GM15510 (cell line): ENCODE data around the gene ZBTB46.

Source experiments
- POLR2A ChIP-seq: IDR thresholded peaks from 3 replicates; pipeline ENCODE4 v1.6.1; 2011; ENCODE audit warnings: borderline replicate concordance; ENCODE audit not compliant: insufficient read length; ENCODE audit errors: extremely low read depth

Gene ZBTB46

DNA sequence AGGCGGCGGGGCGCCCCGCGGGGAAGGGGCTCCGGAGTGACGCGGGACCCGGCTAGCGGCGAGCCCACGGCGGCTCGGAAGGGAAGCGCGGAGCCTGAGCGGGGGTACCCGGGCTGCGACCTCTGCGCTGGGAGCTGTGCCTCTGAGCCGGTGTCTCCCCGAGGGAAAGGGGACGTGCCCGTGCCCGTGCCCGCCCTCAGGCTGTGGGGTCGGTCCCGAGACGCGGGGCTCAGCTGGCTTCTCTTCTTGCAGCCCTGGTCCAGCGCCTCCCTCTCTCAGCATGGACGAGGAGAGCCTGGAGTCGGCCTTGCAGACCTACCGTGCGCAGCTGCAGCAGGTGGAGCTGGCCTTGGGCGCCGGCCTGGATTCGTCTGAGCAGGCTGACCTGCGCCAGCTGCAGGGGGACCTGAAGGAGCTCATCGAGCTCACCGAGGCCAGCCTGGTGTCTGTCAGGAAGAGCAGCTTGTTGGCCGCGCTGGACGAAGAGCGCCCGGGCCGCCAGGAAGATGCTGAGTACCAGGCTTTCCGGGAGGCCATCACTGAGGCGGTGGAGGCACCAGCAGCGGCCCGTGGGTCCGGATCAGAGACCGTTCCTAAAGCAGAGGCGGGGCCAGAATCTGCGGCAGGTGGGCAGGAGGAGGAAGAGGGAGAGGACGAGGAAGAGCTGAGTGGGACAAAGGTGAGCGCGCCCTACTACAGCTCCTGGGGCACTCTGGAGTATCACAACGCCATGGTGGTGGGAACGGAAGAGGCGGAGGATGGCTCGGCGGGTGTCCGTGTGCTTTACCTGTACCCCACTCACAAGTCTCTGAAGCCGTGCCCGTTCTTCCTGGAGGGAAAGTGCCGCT is 122.5 kb downstream of the ZBTB46 start:
- no peak for TF ChIP-seq POLR2A

DNA sequence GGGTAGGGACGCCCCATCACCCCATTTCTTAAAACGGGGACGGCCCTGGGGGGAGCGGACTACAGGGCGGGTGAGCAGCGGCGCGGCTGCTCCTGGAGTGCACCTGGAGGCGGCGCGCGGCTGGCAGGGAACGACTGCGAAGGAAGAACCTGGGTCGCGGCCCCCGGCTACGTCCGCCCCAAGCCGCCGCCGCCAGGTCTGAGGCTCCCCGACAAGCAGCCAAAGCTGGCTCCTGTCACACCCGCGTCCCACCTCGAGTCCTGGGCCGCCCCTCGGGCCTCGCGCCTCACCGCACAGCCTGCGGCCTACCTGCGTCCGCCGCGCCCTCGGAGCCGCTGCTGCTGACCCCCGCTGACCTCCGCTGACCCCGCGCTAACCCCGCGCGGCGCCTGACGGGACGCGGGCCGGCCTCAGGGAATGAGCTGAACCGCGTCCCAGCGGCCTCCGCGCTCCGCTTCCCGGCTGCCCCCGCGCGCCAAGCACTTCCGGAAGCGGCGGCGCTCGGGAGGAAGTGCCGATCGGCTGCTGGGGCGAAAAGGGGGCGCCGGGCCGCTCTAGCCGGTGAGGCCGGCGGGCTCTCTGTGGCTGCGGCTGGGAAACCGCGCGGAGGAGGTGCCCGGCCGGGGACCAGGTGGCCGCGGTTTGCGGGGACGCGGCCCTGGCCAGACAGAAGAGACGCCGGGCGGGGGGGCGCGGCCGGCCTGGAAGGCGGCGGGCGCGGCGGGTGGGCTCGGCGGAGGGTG is 123.3 kb downstream of the ZBTB46 start, which contains the start of the genes ARFRP1 and ZGPAT:
ARFRP1 (minus strand) TSS at position 419 of the 743 bp plus-strand sequence. CDS start 885 bp downstream, outside the sequence.
ZGPAT (plus strand) TSS at position 482 of the 743 bp plus-strand sequence. CDS start 542 bp downstream, outside the sequence.
- peak; percentile 74 for TF ChIP-seq POLR2A

DNA sequence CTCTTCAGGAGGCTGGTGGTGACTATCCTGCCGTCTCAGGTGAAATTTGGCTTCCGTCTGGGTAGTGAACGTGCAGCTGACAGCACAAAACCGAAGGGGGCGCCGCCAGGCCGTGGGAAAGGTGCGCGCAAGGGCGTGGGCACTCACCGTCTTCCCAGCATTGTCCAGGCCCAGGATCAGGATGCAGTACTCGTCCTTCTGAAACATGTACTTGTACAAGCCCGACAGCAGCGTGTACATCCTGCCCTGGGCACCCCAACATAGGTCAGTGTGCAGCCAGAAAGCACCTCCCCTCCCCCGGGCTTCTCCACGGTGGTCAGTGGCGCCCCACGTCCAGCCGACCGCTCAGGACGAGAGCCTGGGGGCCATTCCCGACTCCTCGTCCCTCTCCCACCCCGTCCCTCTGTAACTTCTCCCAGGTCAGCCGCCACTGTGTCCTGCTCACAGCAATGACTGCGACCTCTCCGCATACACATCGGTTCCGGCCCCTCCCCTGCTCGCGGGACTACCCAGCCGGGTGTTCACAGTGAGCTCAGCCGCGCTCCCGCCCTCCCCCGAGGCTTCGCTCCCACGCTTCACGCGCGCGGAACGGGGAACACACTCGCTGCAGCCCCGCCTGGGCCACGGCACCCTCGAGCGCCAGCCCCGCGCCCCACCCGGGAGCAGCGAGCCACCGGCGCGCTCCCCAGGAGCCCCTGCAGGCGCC is 124.1 kb downstream of the ZBTB46 start:
- no peak for TF ChIP-seq POLR2A

DNA sequence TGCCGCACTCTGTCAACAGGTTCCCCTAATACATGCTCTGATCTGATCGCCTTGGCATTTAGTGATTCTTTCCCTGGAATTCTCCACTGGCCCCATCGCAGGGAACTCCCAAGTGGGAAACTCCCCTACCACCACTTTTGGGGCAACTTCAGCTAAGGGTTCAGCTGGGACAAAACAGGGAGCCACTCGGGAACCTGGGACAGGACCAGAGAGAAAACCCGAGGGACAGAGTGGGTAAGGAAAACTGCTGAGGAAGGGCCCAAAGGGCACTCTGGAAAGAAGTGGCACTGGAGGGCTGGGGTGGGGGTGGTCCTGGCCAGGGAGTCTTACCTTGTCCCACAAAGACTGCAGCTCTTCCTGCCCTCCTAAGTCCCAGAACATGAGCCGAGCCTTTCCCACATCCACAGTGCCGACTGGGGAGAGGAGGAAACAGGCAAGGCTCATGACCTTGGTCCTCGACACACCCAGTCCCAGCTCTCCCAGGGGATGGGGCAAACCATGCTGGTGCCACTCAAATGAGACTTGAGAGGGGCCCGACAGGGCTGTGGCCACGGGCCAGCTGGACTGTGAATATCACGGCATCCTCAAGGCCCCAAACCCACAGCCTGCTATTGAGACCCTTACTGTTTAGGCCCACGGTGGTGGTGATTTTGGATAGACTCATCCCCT is 124.9 kb downstream of the ZBTB46 start:
- no peak for TF ChIP-seq POLR2A

DNA sequence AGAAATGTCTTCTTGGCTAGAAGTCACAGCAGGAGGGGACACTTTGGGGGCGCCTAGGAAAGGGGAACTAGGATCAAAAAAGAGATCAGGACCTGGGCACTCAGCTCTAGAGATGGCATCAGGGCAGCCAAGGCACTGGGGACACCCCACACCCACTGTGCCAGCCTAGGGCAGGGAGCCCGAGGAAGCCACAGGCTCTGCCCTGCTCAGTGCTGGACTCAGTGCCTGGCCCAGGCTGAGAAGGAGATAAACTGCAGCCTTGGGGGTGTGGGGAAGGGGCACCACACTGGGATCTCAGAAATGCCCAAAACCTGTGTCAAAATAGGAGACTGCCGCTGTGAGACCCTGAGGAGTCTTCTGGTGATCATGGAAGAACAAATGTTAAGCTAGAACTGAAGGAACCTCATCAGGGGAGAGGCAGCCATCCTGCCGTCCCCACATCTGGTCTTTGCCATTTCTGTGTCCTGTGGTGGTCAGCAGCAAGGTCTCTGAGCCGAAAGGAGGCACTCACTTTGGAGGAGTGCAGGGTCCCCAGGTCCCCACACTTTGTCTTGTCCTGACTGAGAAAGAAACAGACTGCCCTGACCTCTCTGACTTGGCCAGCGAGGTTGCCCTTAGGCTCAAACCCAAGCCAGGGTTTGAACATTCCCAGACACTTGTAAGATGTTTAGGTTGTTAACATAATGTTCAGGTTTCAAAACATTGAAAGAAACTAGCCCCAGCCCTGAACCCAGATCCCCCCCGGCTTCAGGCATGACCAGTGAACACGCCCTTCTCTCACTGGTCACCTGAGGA is 125.6 kb downstream of the ZBTB46 start:
- TF ChIP-seq POLR2A: no peak

DNA sequence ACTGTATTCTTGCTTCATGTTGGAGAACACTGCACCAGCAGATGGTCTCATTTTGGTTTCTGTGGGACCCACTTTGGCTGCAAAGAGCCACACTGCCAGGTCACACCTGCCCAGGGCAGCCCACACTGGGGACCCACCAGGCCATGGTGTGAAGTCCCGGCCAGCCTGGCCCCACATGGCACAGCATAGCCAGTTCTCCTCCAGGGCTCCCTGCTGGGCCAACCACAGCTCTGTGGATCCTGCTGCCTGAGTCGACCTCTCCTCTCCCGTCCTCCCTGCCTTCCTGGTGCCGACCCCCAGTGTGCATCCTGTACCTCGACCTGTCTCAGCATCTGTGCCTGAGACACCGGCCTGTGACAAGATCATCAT is 126.3 kb downstream of the ZBTB46 start:
- TF ChIP-seq POLR2A: no peak

DNA sequence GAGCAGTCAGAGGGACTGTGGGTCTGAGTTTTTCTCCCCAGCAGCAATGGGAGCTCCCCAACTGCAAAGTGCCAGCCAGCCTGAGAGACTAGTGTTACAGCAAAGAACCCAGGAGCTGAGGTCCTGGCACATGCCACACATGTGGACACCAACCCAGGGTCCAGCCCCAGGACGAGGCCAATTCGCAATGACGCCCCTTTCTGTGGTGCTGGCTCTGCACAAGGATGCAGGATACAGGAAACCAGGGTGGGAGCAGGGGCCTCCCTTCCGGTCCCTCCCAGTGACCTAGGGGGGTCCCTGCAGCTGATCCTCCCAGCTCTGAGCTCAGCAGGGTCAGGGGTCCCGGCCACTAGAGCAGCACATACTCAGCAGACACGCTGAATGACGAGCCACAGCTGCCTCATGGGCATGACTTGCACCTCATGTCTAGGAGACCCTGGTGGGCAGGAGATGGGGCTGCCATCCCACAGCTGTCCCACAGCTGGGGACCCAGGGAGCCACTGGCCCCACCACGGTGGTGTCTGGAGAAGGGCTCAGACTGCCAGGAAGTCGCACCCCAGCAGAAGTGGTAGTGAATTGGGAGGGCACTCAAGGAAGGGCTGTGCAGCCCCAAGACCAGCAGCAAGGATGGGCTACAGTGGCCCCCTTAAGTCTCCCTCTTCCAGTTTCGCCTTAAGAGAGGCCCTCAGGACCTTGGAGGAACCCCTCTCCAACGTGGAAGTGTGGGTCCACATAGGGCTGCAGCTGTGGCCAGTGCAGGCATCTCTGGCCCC is 126.9 kb downstream of the ZBTB46 start:
- no peak for TF ChIP-seq POLR2A

DNA sequence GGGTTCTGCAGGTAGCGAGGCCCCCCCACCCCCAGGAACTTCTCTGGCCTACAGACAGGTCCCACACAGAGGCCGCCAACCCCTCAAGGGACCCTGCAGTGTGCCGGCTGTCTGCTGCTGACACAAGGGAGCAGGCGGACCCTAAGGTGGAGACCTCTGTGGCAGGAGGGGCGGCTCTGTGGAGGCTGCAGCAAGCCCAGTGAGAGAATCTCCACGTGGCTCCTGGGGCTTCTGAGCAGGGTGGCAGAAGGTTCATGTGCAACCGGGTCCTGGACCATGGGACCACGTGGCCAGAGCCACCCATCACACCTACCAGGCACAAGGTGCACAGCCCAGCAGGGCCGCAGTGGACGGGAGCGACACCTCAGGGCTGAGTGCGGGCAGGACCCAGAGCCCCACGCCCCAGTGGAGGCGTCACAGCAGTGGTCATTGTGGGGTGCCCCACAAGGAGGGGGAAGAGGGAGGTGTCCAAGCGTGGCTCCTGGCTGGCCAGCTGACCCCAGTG is 127.5 kb downstream of the ZBTB46 start:
- no peak for TF ChIP-seq POLR2A

DNA sequence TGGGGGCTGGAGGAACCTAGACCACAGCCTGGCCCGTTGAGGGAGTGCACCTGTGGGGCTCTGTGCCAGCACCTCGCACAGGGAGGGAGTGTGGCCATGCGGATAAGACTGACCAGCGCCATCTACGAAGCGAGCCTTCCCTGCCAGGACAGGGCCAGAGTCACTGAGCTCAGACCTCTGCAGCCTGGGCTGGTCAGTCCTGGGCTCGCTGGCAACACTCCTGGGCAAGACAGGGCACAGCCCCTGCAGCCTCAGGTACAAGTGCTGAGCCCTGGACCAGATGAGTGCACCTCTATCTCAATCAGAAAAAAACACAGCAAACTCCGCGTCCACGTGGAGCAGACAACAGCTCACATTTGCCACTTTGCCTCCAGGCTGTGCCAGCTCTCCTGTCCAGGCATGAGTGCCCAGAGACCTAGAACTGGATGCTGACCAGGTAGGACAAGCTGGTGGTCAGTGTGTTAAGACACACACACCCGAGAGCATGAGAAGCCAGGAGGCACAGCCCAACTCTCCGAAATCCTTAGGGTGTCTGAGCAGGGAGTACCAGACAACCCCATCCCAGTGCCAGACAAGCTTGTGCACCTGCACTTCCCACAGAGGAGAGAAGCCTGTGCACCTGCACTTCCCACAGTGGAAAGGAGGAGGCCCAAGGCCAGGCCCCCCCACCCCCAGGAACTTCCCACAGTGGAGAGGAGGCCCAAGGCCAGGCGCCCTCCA is 128.2 kb downstream of the ZBTB46 start:
- no peak for TF ChIP-seq POLR2A

DNA sequence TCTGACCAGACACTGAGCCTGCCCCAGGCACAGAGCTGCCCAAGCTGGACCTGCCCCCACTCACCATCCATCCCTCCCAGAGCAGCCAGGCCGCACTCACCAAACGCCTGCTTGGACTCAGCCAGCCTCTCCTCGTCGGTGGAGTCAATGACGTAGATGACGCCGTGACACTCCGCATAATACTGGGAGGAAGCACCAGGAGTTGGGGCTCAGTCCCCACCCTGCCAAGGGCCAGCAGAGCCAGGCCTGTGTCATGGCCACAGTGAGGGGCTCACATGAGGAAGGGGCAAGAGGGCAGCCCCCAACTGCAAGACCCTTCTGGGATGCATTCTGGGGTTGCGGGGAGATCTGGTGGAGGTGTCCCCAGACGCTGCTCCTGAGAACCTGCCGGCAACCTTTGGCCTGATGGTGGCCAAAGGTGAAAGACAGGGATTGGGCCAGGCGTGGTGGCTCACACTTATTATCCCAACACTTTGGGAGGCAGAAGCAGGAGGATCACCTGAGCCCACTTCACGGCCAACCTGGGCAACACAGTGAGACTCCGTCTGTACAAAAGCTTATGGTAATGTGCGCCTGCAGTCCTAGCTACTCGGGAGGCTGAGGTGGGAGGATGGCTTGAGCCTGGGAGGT is 128.9 kb downstream of the ZBTB46 start:
- TF ChIP-seq POLR2A: no peak

DNA sequence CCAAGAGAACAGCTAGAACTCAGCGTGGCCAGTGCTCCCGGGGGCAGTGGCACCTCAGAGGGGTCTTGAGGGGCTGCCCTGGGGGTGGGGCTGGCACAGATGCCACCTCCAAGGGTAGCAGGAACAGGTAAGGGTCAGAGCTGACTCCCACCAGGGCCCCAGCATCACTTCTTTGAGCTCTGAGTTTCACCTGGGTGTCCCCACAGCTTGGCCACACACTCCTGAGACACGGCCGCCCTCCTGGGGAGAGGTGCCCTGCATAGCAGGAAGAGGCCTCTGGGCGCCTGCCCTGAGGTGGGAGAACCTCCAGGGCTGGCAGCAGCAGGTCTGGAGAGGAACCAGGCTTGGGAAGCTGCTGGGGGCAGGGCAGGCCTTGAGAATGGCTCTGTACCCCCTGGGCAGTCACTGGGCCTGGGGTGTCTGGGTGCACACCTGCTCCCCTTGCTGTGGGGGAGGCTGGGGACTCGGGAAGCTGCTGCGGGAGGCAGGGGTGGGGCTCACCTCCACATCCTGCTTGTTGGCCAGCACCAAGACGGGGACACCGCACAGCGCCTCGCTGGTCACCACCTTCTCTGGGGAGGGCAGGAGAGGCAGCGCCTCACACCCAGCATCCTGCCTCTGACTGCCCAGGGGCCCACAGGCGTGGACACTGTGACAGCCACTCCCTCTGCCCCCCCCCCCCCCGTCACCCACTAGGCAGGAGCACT is 129.6 kb downstream of the ZBTB46 start:
- no peak for TF ChIP-seq POLR2A
